MM.1S (cell line): ENCODE measurements around the gene SCIN.
A peak's percentile ranks its signal among the peaks of the same experiment; 100 is the strongest.

Experiments used
- DNase-seq: peaks from one replicate; pipeline ENCODE4 v3.0.0-alpha.2; 2015
- H2AFZ ChIP-seq: fragments of 300-600 bp; sonication (generic); 2 replicates; pipeline ENCODE4 v1.6.0; 2016; ENCODE audit warnings: antibody characterized with exemption, low read length
- H3F3A ChIP-seq: fragments of 300-600 bp; sonication (generic); 2 replicates; pipeline ENCODE4 v1.6.1; 2016; ENCODE audit warnings: mild to moderate bottlenecking, antibody characterized with exemption, low read length, moderate library complexity, mixed read lengths; ENCODE audit not compliant: insufficient read depth
- H3K27ac ChIP-seq: fragments of 300-600 bp; sonication (generic); 2 replicates; pipeline ENCODE4 v1.5.1; 2016; ENCODE audit warnings: mild to moderate bottlenecking, low read length
- H3K27me3 ChIP-seq: fragments of 300-600 bp; sonication (generic); replicated peaks from 2 replicates; pipeline ENCODE4 v1.6.0; 2016; ENCODE audit warnings: low read length; ENCODE audit not compliant: insufficient read depth
- H3K36me3 ChIP-seq: fragments of 300-600 bp; sonication (generic); replicated peaks from 2 replicates; pipeline ENCODE4 v1.6.1; 2016; ENCODE audit warnings: mild to moderate bottlenecking, low read length, mixed read lengths; ENCODE audit not compliant: insufficient read depth
- H3K4me1 ChIP-seq: fragments of 300-600 bp; sonication (generic); 2 replicates; pipeline ENCODE4 v1.6.1; 2016; ENCODE audit warnings: low read length, mixed read lengths
- H3K4me2 ChIP-seq: fragments of 300-600 bp; sonication (generic); 2 replicates; pipeline ENCODE4 v1.6.0; 2016; ENCODE audit warnings: low read depth, low read length
- H3K4me3 ChIP-seq: fragments of 300-600 bp; sonication (generic); 2 replicates; pipeline ENCODE4 v1.5.1; 2016; ENCODE audit warnings: low read length, mixed read lengths
- H3K79me2 ChIP-seq: fragments of 300-600 bp; sonication (generic); 2 replicates; pipeline ENCODE4 v1.6.1; 2016; ENCODE audit warnings: mixed run types, low read length, mixed read lengths
- H3K9ac ChIP-seq: fragments of 300-600 bp; sonication (generic); 2 replicates; pipeline ENCODE4 v1.6.1; 2016; ENCODE audit warnings: low read length, mixed read lengths
- H3K9me2 ChIP-seq: fragments of 300-600 bp; sonication (generic); replicated peaks from 2 replicates; pipeline ENCODE4 v1.6.1; 2016; ENCODE audit warnings: mild to moderate bottlenecking, low read length, mixed read lengths; ENCODE audit not compliant: insufficient read depth
- H3K9me3 ChIP-seq: fragments of 300-600 bp; sonication (generic); replicated peaks from 2 replicates; pipeline ENCODE4 v1.6.1; 2016; ENCODE audit warnings: mild to moderate bottlenecking, low read length, mixed read lengths; ENCODE audit not compliant: insufficient read depth
- H4K20me1 ChIP-seq: fragments of 300-600 bp; sonication (generic); 2 replicates; pipeline ENCODE4 v1.6.1; 2016; ENCODE audit warnings: mild to moderate bottlenecking, low read length, moderate library complexity, mixed read lengths; ENCODE audit not compliant: insufficient read depth
- EZH2 ChIP-seq: fragments of 300-600 bp; sonication (generic); optimal IDR thresholded peaks from 2 replicates; pipeline ENCODE3; 2017; ENCODE audit warnings: low read depth, mild to moderate bottlenecking, antibody characterized with exemption, low read length, mixed read lengths
- EZH2phosphoT487 ChIP-seq: fragments of 300-600 bp; sonication (generic); IDR thresholded peaks from 2 replicates; pipeline ENCODE4 v1.6.1; 2018; ENCODE audit warnings: antibody characterized with exemption, low read length
- TF ChIP-seq, protein P1 (sequence below): fragments of 300-600 bp; sonication (generic); IDR thresholded peaks from 2 replicates; pipeline ENCODE4 v1.5.1; 2016; ENCODE audit warnings: antibody characterized with exemption, low read length, mixed read lengths

SCIN gene

GRCh38 chr7:12607134-12607533 lies 36.6 kb downstream of the SCIN start:
- Histone ChIP-seq H3K9me2 (no peaks in the 10 kb centered on the region), H2AFZ (no peak overlapping the region), H3F3A (no peaks in the 10 kb centered on the region), H3K4me2 (0 out of 2 replicates have a peak overlapping the region, but pooled peaks have one; percentile 10), H3K9me3 (no peaks in the 10 kb centered on the region), H3K4me1 (no peaks in the 10 kb centered on the region), H4K20me1 (no peaks in the 10 kb centered on the region), H3K27me3 (no peaks in the 10 kb centered on the region), H3K36me3 (no peaks in the 10 kb centered on the region), H3K4me3 (no peak overlapping the region), H3K79me2 (no peaks in the 10 kb centered on the region), H3K27ac (0 out of 2 replicates have a peak overlapping the region, but pooled peaks have one; percentile 1), H3K9ac (no peak overlapping the region)
- DNase-seq = peak; percentile 52
- TF ChIP-seq, protein P1, sequence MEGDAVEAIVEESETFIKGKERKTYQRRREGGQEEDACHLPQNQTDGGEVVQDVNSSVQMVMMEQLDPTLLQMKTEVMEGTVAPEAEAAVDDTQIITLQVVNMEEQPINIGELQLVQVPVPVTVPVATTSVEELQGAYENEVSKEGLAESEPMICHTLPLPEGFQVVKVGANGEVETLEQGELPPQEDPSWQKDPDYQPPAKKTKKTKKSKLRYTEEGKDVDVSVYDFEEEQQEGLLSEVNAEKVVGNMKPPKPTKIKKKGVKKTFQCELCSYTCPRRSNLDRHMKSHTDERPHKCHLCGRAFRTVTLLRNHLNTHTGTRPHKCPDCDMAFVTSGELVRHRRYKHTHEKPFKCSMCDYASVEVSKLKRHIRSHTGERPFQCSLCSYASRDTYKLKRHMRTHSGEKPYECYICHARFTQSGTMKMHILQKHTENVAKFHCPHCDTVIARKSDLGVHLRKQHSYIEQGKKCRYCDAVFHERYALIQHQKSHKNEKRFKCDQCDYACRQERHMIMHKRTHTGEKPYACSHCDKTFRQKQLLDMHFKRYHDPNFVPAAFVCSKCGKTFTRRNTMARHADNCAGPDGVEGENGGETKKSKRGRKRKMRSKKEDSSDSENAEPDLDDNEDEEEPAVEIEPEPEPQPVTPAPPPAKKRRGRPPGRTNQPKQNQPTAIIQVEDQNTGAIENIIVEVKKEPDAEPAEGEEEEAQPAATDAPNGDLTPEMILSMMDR = no peak
- TF ChIP-seq EZH2phosphoT487 = no peak
- TF ChIP-seq EZH2 = no peak

DNA sequence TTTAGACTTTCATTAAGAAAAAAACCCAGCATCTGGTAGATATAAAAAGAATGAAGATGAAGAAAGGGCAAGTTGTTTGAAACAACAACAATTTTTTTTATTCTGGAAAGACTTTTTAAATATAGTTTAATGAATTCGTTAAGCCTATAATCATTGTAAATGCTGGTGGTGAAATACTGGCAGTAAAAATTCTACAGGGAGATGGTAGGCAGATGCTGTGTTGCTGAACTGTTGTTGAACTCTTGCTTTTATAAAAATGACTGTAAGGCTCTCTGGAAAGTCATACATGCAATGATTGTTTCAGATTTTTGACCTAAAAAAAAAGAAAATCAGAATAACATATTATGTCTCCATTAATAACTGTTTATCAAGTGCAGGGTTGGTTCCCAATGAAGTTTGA lies 39.0 kb downstream of the SCIN start:
- H3K9me3 ChIP-seq = no peaks in the 10 kb centered on the region
- H3K36me3 ChIP-seq = no peaks in the 10 kb centered on the region
- no peaks in the 10 kb centered on the region for H3K4me1 ChIP-seq
- no peaks in the 10 kb centered on the region for H3K27me3 ChIP-seq
- DNase-seq = no peak
- H3F3A ChIP-seq = no peaks in the 10 kb centered on the region
- H2AFZ ChIP-seq = no peak overlapping the region
- no peaks in the 10 kb centered on the region for H3K9me2 ChIP-seq
- H4K20me1 ChIP-seq = no peaks in the 10 kb centered on the region
- TF ChIP-seq EZH2 (no peak), EZH2phosphoT487 (no peak)
- TF ChIP-seq, protein P1 = no peak
- H3K4me2 ChIP-seq = no peak overlapping the region
- H3K9ac ChIP-seq = no peak overlapping the region
- no peak overlapping the region for H3K4me3 ChIP-seq
- H3K27ac ChIP-seq = no peak overlapping the region
- no peaks in the 10 kb centered on the region for H3K79me2 ChIP-seq

DNA sequence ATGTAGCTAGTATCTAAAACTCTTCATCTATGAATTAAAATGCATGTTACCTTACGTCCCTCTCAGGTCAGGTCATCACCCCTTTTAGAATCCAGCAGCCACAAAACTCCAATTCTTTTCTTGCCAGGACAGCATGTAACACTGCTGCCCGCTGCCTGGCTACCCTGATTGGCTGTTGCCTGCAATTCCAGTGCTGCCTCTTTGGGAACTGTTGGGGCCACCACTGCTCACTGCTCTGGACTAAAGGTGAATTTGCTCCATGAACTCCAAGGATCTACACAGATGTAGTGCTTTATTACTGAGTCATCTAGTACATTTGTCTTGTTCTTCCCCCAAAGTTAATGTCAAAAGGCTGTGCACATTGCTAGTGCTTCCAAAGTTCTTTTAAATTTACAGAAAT lies 40.4 kb downstream of the SCIN start:
- Histone ChIP-seq H3F3A (no peaks in the 10 kb centered on the region), H3K4me1 (no peaks in the 10 kb centered on the region), H3K9me2 (no peaks in the 10 kb centered on the region), H4K20me1 (no peaks in the 10 kb centered on the region), H3K4me2 (no peak overlapping the region), H3K27ac (no peak overlapping the region), H3K9me3 (no peaks in the 10 kb centered on the region), H3K36me3 (no peaks in the 10 kb centered on the region), H3K4me3 (no peak overlapping the region), H2AFZ (no peak overlapping the region), H3K9ac (no peak overlapping the region), H3K79me2 (no peaks in the 10 kb centered on the region), H3K27me3 (no peaks in the 10 kb centered on the region)
- no peak for DNase-seq
- TF ChIP-seq EZH2 = no peak
- TF ChIP-seq, protein P1 = no peak
- no peak for TF ChIP-seq EZH2phosphoT487
